IPS DF 4.7 (cell line): ENCODE measurements around the gene FAM72D.
"Not testable (repeated sequence)": the region's sequence is repeated elsewhere in the genome, so short reads cannot be mapped to it uniquely, and the experiment has no call there.

ENCODE experiments used
- DNase-seq: peaks from one replicate; pipeline ENCODE4 v3.0.0-alpha.2; 2013; ENCODE audit warnings: low spot score; ENCODE audit errors: extremely low read depth

Gene FAM72D

GRCh38 chr1:145095284-145096057, at the start of gene FAM72D, which contains the start of gene SRGAP2B:
FAM72D (plus strand) TSS chr1:145095974; CDS start chr1:145096848, 874 bp downstream.
SRGAP2B (minus strand) TSS chr1:145095328; CDS start chr1:145092901, 2,427 bp downstream.
- DNase-seq: not testable (repeated sequence)

GRCh38 chr1:145047553-145047952, 48.2 kb upstream of the FAM72D start:
- not testable (repeated sequence) for DNase-seq

GRCh38 chr1:145048181-145048856, 47.5 kb upstream of the FAM72D start:
- not testable (repeated sequence) for DNase-seq

DNA sequence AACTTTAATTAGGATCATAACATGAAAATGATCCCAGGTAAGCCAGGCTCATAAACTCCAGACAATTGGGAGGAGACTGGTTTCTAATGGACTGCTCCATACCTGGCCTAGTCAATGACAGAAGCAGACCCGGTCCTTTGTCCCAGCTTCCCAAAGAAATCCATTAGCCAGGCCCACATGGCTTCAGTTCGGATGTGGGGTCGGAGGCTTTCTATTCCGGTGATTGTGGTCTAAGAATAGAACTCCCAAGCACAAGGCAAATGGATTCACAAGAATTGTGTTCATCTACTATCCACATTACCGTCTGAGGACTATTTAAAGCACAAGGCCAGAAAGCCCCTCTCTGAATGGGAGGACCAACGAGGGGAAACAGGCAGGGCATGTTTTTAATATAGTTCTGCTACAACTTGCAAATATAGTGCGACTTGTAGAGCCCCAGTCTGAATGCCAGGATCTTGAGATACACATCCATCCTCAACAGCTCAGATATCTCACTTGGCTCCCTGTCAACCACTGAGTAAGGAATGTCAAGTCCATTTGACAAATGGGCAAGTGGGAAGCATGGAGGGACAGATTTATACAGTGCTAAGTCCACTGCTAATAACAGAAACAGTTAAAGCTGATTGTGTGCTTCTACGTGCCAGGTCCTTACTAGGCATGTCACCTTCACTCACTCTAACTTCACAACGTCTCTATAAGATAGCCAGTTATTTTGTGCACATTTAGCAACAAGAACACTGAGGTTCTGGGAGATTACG, 43.6 kb upstream of the FAM72D start:
- DNase-seq: not testable (repeated sequence)

- not testable (repeated sequence) for DNase-seq
Observed at GRCh38 chr1:145053428-145053827, 42.3 kb upstream of the FAM72D start.

DNA sequence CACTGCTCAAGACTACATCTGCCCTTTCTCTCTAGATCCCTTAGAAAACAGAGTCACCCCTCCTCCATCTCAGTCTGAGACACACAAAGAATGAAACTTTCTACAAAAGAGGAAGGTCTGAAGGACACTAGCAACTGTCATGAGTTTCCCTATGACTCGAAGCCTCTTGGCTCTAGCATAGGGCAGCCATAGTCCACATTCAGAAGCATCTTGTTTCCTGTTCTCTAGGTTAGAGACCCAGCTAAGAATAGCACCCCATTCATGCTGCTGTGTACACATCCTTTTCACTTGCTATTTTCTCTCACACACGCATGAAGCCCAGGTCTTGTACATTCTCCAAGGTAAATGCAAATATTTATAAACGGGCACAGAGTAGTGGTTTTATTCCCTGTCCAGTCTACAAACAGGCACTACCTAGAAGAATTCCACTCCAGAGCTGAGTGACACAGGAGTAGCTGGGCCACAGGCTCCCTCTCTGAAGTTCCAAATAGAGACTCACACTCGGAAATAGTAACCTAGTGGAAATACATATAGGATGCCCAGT, 40.5 kb upstream of the FAM72D start:
- DNase-seq: not testable (repeated sequence)

- DNase-seq: not testable (repeated sequence)
Observed at GRCh38 chr1:145058184-145058583, 37.6 kb upstream of the FAM72D start.

GRCh38 chr1:145063285-145063684, 32.5 kb upstream of the FAM72D start:
- not testable (repeated sequence) for DNase-seq

GRCh38 chr1:145063941-145064648, 31.7 kb upstream of the FAM72D start:
- peak; percentile 0 for DNase-seq

DNA sequence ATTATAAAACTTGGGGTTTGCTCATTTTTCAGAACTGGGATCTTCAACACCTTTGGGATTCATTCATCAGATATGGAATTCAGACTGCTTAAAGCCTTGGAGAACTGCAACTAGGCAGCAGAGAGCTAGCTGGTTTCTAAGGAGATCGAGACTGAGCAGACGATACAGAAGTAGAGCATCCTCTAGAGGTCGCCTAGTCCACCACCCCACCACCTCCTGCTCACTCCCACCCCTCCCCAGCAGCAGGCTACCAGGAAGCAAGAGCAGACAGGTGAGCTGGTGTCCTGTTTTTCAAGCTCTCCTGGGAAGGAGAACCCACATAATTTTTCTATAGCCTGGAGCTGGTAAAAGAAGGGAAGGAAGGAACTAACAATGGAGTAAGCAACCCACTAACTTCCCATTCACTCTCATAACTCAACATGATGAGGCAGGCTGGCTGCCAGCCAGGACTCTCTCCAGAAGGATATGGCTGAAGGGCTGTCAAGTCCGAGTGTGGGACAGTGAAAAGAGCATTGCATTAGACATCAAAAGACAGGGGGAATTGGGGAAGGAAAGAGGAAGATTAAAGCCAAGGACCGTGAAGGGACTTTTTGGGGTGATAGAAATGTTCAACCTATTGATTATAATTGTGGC, 30.5 kb upstream of the FAM72D start:
- DNase-seq: not testable (repeated sequence)

- not testable (repeated sequence) for DNase-seq
Observed at GRCh38 chr1:145066486-145066885, 29.3 kb upstream of the FAM72D start.

DNA sequence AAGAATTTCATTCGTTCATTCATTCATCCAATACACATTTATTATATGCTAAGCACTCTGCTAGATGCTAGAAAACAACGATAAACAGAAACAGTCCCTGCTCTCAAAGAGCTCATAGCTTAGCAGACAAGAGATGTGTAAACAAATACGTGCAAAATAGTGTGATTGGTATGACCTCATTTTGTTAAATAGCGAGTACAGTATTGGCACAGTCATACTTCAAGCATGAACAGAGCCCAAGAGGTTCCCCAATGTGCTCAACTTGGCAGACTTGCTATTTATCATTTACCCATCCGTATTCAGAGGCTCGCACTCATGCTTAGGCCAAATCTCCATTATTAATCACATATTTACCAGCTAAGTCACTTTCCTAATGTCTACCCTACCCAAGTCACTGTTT, 24.2 kb upstream of the FAM72D start:
- not testable (repeated sequence) for DNase-seq

DNA sequence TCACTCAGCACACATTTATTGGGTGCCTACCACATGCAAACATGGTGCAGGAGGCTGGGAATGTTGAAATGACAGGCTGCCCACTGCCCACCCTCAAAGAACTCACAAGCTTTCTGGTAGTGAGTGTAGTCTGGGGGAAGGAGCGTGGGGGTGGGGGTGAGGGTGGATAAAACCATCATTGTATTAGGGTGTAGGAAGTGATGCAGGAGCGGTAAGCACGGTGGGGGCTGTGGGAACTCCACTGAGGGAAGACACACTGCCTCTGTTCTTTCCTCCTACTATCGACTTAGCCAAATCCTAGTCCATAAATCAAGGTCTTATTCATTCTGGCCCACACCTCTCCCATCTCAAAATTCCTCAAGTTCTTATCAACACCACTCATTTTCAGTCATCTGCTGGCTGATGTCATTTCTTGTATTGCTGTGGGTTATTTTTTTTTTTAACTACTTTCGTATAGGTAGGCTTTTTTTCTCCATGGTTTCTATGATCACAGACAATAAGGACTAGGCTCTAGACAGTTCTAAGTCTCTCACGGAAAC, 21.7 kb upstream of the FAM72D start:
- DNase-seq: not testable (repeated sequence)

DNA sequence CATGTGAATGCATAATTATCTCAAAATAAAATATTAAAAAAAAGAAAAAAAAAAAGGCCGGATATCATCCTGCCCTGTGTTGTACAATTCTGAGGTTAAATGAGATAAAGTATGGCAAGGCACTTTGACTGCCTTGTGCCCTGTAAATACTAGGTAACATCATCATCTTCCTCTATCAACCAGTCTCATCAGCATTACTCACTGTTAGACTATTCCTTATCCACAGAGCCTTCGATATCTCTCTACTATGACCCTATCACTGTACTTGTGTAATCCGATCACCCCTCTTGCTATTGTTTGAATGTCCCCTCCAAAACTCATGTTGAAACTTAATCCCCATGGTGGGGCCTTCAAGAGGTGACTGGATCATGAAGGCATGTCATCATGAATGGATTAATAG, 18.9 kb upstream of the FAM72D start:
- DNase-seq: not testable (repeated sequence)

DNA sequence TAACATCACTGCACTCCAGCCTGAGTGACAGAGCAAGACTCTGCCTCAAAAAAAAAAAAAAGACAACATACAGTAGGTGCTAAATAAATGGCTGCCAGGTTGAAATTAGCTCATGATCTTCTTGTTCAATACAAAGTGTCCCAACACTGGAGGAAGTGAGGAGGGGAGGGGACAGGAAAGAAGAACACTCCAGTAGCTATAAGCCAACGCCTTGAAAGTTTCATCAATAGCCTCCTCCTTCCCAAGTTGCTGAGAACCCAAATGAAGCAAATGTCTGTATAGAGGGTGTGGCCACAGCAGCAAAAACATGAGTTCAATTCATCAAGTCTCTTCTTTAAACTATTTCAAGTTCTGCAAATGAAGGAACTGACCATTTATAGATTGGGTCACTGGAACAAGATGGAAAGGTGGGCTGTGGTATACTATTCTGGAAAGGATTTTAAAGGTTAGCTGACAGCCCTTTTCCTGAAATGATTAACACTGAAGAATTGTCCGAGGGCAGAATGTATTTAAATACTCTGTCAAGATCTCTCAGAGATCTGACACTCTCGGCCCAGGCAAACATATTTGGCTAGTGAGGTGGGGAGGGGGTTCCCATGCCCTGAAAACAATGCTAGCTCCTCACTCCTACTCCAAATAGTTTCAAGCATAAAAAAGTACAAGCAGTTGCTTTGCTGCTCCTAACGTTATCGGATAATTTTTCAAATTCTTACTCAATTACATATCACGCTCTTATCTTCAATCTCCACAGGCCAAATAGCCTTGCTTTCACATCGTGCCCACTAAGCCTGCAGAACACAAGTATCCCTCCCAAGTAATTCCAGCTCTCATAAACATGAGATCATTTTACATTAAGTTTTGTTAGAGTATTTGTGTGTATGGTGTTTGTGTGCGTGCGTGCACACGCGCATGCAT, 17.6 kb upstream of the FAM72D start:
- DNase-seq: not testable (repeated sequence)

DNA sequence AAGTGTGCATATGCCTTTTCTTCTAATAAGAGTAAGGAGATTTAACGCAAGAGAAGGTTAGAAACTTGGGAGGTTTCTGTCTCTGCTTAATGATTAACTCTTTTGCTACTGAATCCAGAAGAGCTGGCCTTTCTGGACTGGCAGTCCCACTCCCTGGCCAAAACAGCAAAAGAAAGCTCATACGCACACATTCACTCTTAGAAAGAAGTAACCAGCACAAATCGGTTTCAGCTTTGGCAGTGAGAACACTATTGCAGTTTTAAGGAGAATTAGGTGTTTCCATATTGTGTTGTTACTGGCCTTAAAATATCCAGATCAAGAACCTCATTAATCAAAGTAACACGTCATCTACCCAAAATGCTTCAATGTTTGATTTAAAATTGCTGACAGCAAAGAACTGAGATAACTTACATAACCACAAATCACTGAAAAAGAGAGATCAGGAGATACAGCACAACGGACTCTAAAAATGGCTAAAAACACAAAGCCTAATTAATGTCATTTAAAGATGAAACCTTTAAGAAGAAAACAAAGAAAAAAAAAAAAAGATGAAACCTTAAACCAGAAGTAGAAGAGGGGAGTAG, 16.9 kb upstream of the FAM72D start:
- not testable (repeated sequence) for DNase-seq

- DNase-seq: not testable (repeated sequence)
Observed at GRCh38 chr1:145079737-145080136, 16.0 kb upstream of the FAM72D start.

DNA sequence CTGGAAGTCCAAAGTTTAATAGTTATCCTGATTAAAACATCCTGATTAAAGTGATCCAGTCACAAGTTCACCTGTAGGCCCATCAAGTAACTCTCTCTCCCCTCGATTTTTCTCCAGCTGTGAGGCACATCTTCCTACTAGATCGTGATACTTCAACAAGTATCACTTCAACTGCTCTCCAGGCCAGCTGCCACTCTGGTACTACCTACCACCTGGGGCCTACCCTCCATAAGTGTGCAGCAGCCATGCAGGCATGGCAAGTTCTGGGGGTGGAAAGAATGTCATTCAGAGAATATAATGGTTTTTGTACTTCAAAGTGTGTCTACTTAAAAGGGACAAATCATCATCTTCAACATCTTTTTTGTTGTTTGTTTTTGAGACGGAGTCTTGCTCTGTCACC, 15.6 kb upstream of the FAM72D start:
- DNase-seq: not testable (repeated sequence)
